ENCODE results near the gene FHOD1.

FHOD1 gene

DNA sequence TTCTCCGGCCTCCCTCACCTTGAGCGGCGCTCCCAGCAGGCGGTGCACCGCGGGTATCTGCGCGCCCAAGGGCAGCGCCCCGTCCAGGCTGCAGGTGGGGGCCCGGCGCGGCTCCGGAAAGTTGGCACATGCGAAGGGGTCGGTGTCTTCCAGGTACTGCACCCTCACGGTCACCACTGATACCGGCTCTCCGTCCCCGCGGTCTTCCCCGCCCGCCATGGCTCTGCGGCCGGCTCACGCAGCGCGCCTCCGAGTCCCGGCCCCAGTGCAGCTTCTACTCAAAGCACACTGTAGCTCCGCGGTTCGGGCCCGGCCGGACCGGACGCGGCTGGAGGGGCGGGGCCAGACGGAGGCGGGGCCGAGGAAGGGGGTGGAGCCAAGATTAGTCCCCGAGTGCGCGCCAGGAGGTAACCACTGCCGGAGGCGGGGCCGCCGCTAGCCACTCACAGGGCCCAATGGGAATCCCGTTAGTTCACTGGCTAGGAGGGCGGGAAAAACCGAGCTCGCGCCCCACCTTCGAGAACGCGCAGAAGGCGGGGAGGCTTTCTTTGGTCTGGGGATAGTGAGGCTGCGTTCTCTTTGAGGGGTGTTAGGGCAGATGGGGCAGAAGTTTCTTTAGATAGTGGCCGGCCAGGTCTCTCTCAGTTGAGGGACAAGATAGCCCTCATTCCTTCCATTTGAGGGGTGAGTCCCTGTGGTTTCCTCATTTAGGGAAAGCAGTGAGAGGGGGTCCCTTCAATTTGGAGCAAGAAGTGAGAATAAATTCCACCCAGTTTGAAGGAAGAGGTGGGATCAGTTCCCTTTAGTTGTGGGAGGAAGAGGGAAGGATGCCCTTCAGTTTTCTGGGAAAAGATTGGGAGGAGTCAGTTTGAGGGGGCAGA, at the start of gene FHOD1:
FHOD1 (minus strand) TSS at position 290 of the 881 bp plus-strand sequence; CDS start at position 219, 71 bp downstream.
- DNase-seq = peak; percentile 75

DNA sequence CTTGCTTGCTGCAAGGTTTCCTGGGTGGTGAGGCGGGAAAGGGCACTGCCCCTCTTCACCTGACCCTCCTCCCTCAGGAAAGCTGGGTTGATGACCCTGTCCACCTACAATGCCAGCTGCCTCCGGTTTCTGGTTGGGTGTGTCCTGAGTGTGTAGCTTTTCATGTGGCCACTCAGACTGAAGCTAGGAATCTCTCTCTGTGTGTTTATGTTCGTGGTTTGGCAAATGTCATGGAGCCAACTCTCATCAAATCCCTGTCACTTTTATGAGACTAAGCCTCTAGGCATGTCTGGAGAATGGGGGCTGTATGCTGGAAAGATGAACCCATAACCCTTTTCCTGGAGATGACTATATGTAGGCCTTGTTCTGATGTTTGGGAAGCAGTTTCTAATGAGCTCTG, 49.1 kb upstream of the FHOD1 start:
- no peak for DNase-seq

DNA sequence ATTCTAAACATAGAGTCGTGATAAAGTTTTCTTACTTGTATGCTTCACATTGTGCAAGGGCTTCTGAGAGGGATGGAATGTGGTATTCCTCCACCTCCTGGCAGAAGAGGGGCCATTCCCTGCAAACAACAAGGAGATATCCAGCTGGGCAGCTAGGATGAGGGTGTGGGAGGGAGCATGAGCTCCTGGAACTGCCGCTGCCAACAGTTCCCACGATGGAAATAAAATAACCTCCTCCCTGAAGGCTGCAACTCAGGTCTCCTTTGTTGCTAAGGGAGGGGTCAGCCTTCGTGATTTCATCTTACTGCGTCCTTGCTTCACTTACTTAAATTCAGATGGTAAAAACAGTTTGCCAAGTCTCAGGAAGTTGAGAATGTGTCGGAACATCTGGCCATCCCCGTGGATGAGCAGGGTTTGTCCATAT, 47.7 kb upstream of the FHOD1 start:
- no peak for DNase-seq

DNA sequence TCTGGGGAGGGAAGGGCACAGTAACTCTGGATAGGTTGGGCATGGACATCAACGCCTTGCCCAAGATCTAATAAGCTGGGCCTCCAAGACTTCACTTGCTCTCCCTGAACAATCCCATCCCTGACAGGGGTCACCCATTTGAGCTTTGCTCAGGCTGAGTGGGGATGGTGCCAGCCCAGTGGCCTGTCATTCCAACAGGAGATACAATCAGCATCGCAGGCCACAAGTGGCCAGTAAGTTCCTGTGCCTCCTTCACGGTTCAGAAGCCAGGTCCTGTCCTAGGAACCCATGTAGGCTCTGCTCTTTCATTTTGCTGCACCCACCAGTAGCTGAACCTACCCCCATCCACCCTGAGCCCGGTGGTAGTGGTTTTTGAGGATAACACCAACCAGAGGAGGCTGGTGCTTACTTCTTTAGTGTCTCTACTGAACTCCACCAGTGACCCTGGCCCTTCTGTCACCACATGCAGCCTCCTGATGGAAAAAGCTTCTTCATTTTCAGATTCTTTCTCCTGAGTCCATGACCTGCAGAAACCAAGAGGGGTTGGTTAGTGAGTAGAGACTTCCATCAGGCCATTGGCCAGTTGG, 47.0 kb upstream of the FHOD1 start:
- DNase-seq = no peak

DNA sequence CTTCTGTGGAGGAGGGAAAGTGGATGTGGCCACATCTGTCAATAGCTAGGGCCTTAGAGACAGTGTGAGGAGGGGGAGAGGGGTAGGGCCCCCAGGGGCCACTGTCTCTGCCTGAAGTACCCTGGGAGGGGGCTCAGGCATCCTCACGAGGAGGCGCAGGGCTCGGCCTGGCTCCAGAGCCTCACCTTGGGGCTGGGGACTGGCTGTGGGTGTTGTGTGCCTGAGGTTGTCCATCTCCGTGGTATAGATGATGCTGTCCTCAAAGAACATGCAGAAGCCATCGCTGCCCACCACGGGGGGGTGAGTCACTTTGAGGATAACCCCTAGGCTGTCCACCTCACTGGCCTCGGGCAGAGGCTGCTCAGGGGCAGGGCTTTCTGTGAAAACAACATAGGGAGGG, 44.2 kb upstream of the FHOD1 start:
- DNase-seq = no peak

DNA sequence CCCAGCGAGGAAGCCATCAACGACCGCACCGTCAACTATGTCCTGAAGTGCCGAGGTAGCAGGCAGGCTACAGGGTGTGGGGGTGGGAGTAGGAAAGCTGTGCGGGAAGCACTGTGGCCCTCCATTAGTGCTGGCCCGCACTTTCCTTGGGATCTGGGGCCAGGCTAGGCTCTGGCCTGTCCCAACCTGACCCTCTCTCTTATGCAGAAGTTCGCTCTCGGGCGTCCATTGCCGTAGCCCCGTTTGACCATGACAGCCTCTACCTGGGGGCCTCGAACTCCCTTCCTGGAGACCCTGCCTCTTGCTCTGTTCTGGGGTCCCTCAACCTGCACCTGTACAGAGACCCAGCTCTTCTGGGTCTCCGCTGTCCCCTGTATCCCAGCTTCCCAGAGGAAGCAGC, 40.7 kb upstream of the FHOD1 start:
- no peak for DNase-seq

DNA sequence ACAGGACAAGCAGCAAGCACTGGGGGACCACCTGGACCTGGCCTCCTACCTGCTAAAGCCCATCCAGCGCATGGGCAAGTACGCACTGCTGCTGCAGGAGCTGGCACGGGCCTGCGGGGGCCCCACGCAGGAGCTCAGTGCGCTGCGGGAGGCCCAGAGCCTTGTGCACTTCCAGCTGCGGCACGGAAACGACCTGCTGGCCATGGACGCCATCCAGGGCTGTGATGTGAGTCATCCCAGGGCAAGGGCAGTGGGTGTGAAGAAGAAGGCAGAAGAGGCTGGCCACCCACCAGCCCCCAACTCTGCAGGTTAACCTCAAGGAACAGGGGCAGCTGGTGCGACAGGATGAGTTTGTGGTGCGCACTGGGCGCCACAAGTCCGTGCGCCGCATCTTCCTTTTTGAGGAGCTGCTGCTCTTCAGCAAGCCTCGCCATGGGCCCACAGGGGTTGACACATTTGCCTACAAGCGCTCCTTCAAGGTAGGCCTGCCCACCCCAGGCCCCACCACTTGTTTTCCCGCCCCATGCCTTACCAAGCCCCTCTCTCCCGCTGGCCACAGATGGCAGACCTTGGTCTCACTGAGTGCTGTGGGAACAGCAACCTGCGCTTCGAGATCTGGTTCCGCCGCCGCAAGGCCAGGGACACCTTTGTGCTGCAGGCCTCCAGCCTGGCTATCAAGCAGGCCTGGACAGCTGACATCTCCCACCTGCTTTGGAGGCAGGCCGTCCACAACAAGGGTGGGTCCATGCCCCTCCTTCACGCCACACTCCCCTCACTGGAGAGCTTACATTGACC, 39.4 kb upstream of the FHOD1 start:
- DNase-seq = no peak

DNA sequence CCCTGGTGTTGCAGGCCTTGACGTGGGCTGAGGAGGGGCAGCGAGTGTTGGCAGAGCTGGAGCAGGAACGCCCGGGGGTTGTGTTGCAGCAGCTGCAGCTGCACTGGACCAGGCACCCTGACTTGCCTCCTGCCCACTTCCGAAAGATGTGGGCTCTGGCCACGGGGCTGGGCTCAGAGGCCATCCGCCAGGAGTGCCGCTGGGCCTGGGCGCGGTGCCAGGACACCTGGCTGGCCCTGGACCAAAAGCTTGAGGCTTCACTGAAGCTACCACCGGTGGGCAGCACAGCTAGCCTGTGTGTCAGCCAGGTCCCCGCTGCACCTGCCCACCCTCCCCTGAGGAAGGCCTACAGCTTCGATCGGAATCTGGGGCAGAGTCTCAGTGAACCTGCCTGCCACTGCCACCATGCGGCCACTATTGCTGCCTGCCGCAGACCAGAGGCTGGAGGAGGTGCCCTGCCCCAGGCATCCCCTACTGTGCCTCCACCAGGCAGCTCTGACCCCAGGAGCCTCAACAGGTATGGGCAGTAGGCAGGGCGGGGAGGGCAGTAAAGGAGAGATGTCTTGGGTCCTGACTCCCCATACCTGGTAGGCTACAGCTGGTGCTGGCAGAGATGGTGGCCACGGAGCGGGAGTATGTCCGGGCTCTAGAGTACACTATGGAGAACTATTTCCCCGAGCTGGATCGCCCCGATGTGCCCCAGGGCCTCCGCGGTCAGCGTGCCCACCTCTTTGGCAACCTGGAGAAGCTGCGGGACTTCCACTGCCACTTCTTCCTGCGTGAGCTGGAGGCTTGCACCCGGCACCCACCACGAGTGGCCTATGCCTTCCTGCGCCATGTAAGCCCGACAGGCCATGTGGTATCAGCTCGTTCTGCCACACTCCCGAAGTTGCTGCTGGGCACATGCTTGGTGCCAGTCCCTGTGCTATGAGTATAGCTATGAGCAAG, 37.7 kb upstream of the FHOD1 start:
- DNase-seq = no peak

DNA sequence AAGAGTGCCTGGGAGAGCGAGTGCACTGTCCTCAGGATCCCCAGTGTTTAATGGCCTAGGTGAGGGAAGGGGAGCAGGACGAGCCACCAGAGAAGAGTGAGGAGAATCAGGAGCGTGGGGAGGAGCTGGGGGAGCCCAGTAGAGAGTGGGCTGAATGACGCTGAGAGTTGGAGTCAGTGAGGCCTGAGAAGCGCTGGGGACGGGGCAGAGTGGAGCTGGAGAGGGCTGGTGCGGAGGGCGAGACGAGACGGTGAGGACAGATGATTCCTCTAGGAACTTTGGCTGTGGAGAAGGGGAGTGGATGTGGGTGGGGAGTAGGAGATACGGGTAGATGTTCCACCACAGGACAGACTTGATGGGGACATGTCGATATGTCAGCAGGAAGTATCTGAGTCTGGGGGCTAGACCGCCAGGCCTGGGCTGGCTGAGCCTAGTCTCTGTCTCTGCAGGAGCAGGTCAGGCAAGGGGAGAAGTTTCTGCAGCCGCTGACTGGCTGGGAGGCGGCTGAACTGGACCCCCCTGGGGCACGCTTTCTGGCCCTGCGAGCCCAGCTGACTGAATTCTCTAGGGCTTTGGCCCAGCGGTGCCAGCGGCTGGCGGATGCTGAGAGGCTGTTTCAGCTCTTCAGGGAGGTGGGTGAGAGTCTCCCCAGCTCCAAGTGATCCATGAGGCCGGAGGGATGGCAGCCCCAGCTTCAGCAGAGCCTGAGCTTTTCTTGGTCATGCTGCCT, 36.7 kb upstream of the FHOD1 start:
- no peak for DNase-seq

DNA sequence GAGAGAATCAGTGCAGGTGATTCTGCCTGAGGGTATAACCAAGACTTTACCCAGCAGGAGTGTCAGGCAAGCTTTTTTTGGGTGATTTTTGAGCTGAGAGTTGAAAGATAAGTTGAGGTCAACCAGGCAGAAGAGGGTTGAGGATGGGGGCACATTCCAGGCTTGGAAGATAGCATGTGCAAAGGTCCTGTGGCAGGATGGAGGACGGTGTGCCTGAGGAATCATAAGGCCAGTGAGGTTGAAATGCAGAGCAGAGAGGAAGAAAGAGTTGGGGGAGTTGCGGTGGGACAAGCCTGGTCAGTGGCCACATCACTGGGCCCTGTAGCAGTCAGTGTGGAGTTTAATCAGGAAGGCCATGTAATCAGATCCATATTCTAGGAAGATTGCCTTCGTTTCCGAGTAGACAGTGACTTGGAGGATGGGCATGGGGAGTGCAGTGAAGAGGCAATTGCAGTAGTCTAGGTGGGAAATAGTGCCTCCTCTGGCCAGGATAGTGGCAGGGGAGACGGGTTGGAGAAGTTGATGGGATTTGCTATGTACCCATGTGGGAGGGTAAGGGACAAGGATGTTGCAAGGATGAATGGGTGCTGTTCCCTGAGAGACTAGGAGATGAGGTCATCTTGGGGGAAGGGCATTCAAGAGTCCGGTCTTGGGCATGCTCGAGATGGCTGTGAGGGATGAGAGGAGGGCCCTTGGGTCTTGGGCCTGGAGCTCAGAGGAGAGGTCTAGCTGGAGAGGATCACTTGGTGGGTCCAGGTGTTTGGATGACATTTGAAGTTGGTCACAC, 36.0 kb upstream of the FHOD1 start:
- no peak for DNase-seq

DNA sequence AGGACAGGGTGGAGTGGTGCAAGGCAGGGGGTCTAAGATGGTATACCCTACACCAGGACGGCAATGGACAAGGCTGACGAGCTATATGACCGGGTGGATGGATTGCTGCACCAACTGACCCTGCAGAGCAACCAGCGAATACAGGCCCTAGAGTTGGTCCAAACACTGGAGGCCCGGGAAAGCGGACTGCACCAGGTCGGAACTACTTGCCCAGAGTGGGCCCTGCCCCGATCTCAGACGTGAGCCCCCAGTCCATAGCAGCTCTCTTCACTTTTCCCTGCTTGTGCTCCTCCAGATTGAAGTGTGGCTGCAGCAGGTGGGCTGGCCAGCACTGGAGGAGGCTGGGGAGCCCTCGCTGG, 35.1 kb upstream of the FHOD1 start:
- no peak for DNase-seq

DNA sequence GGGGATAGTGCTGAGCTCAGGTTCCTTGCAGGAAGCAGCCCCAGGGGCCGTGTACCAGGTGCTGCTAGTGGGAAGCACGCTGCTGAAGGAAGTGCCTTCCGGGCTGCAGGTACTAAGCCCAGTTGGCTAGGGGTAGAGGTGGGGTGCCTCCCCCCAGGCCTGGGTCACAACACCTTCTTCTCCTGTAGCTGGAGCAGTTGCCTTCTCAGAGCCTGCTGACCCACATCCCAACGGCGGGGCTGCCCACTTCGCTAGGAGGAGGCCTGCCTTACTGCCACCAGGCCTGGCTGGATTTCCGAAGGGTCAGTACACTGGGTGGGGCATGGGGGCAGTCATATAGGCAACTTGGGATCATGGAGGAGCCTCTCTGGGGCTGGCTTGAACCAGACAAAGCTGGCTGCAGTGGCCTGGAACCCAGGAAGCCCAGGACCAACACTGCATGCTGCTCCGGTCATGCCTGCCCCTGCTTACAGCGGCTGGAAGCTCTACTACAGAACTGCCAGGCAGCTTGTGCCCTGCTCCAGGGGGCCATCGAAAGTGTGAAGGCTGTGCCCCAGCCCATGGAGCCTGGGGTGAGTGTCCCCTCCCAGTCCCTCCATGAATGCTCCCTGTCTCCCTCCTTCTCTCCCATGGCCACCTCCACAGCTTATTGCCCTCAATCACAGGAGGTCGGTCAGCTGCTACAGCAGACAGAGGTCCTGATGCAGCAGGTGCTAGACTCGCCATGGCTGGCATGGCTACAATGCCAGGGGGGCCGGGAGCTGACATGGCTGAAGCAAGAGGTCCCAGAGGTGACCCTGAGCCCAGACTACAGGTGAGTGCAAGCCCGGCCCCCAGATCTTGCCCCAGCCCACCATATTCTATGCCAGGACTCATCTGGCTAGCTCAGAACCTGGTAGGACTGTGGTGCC, 34.5 kb upstream of the FHOD1 start:
- no peak for DNase-seq

DNA sequence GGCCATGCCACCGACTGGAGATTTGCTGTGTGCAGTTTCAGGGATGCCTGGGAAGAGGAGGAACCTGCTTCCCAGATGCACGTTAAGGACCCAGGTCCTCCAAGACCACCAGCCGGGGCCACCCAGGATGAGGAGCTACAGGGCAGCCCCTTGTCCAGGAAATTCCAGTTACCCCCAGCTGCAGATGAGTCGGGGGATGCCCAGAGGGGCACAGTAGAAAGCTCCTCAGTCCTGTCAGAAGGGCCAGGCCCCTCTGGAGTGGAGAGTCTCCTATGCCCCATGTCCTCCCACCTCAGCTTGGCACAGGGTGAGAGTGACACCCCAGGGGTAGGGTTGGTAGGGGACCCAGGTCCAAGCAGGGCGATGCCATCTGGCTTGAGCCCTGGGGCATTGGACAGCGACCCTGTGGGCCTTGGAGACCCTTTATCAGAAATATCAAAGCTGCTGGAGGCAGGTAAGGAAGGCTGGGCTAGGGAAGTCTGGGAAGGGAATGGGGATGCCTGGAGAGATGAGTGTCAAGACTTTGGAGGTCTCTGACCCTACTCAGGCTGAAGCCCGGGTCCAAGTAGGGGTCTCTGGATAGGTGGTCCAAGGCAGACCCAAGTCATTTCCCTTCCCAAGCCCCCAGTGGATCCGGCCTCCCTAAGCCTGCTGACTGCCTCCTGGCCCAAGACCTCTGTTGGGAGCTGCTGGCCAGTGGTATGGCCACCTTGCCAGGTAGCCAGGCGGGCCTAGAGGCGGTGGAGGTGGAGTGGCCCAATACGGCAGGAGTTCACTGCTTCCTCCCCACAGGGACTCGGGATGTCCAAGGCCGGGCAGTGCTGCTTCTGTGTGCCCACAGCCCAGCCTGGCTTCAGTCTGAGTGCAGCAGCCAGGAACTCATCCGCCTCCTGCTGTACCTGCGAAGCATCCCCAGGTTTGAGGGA, 33.1 kb upstream of the FHOD1 start:
- no peak for DNase-seq

DNA sequence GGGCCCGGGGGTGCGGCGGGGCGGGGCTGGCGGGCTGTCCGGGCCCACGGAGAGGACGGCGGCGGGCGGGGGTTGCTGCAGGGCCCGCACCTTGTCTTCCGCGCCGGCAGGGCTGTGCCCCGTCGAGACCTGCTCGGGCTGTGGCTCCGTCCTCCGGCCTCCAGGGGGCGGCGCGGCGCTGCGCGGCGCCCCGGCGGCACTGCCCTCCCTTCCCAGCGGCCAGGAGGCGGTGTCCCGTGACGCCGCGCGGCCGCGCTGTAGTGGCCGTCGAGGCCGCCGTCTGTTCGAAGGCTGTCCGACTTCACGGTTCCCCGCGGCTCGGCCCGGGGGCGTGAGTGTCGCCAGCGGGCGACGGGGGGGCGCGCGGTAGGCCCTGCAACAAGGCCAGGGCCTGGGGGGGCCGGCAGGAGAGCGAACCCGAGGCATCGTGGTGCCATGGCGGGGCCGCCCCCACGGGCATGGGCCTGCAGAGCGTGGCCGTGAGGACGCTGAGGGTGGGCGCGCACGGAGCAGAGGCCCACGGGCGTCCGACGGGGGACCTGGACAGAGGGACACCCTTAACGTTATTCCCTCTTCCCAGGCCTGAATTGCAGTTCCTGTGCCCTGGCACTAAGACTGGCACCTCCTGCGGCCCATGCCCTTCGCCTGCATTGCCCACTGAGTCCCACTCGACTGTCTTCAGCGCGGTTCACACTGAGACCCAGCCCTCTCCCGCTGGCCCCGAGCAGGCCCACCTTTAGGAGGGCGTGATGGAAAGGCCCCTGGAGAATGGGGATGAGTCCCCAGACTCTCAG, 32.2 kb upstream of the FHOD1 start, which contains the start of gene PLEKHG4:
PLEKHG4 (plus strand) TSS at position 237 of the 794 bp plus-strand sequence; CDS start at position 750, 513 bp downstream.
- peak; percentile 61 for DNase-seq

DNA sequence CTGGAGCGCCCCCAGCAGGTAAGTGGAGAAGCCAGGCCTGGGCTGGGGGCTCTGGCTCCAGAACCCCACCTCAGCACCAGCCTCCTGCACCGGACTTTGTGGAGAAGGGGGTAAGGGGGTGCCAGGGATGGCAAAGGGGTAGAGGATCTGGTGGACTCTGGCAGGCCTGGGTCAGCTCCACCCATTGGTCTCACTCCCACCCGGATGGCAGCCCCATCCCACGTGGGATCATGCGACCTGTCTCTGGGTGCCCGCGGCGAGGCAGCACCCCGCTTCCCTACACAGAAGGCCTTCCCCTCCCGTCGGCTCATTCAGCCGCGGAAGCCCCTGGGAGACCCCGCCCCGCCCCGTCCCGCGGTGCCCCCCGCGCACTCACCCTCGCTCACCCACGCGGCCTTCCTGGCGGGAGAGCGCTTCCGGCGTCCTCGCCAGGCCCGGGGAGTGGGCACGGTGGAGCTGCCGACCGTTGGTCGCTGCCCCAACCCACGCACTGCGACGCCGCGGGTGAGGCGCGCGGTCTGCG, 31.6 kb upstream of the FHOD1 start:
- no peak for DNase-seq

DNA sequence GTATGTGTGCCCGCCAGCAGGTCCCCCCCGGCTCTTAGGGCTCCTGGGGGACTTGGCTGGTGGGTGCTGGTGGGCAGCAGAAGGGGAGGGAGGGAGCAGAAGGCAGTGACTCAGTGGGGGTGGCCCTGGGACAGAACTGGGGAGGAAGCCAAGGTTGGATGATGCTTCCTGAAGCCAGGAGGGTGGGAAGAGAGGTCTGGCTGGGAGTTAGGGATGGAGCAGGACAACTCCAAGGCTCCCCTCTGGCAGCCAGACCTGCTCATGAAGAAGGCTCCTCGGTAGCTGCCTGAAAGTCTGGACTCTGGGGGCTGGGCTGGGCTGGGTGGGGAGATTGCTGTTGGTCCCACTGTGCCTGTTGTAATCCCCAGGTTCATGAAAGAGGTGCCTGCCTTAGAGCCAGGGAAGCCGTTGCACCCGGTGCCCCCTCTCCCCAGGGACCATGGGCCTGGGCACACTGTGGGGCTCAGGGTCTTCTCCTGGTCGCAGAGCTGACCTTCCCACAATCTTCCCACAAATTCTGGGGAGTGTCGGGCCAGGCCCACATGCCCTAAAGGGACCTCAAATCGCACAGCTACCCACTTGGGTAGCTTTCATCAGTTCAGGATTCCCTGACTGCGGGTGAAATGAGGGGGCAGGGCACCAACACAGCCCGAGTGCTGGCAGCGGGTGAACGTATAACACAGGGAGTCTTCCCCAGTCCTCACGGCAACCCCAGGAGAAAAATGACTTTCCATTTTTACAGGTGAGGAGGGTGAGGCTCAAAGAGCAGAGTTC, 30.9 kb upstream of the FHOD1 start:
- DNase-seq = no peak

Measured in NCI-H2227 treated with DMSO at 0.1 percent for 48 hours (cell line).